PC-3 (cell line): ENCODE data around the gene NR5A2. TPM values are rescaled to one million over a fixed set of nuclear protein-coding genes. Genes with fewer than 3 reads are reported as not detected.

Experiments used
- ATAC-seq: fragments of 200-7000 bp; cut with Tn5 transposase; 2 replicates; pipeline ENCODE4 v1.9.1; 2020; ENCODE audit warnings: mild to moderate bottlenecking, moderate library complexity
- BruUV-seq: library from RNA; stranded (reverse); fragments of 400-500 nt; replicated peaks from 2 replicates; lab custom pipeline; 2021; lab: Mats Ljungman, UMichigan
- CTCF ChIA-PET: fragments of 300-600 bp; sonication (Branson Sonifier 250); formaldehyde crosslinking; loops from one replicate; lab custom pipeline; 2022; ENCODE audit warnings: antibody characterized with exemption; lab: Charles Lee
- POLR2A ChIA-PET: fragments of 300-600 bp; sonication (Branson Sonifier 250); formaldehyde crosslinking; loops from one replicate; lab custom pipeline; 2022; ENCODE audit warnings: antibody characterized with exemption; ENCODE audit not compliant: unreplicated experiment; lab: Charles Lee
- DNase-seq: peaks from one replicate; pipeline ENCODE4 v3.0.0-alpha.2; 2015
- H2AFZ ChIP-seq: fragments of 300-600 bp; sonication (generic); 2 replicates; pipeline ENCODE4 v1.6.0; 2016; ENCODE audit warnings: antibody characterized with exemption, low read length
- H3F3A ChIP-seq: fragments of 300-600 bp; sonication (generic); one replicate; pipeline ENCODE4 v1.6.0; 2017; ENCODE audit warnings: antibody characterized with exemption, low read length, control low read depth, mild to moderate bottlenecking; ENCODE audit not compliant: unreplicated experiment
- H3K27ac ChIP-seq: fragments of 300-600 bp; sonication (generic); 2 replicates; pipeline ENCODE4 v1.5.1; 2016; ENCODE audit warnings: mild to moderate bottlenecking, low read length
- H3K27me3 ChIP-seq: fragments of 300-600 bp; sonication (generic); 2 replicates; pipeline ENCODE4 v1.6.1; 2016; ENCODE audit warnings: low read length, mixed read lengths
- H3K36me3 ChIP-seq: fragments of 300-600 bp; sonication (generic); 2 replicates; pipeline ENCODE4 v1.6.1; 2016; ENCODE audit warnings: low read depth, mixed run types, low read length, mixed read lengths
- H3K4me1 ChIP-seq: fragments of 300-600 bp; sonication (generic); 2 replicates; pipeline ENCODE4 v1.5.1; 2016; ENCODE audit warnings: low read length; ENCODE audit not compliant: insufficient read depth
- H3K4me2 ChIP-seq: fragments of 300-600 bp; sonication (generic); 2 replicates; pipeline ENCODE4 v1.6.0; 2016; ENCODE audit warnings: low read length
- H3K4me3 ChIP-seq: fragments of 300-600 bp; sonication (generic); 2 replicates; pipeline ENCODE4 v1.5.1; 2016; ENCODE audit warnings: mild to moderate bottlenecking, low read length, mixed read lengths
- H3K79me2 ChIP-seq: fragments of 300-600 bp; sonication (generic); 2 replicates; pipeline ENCODE4 v1.6.1; 2017; ENCODE audit warnings: low read length, mixed read lengths
- H3K9ac ChIP-seq: fragments of 300-600 bp; sonication (generic); 2 replicates; pipeline ENCODE4 v1.6.0; 2016; ENCODE audit warnings: mild to moderate bottlenecking, low read length
- H3K9me2 ChIP-seq: fragments of 300-600 bp; sonication (generic); replicated peaks from 2 replicates; pipeline ENCODE4 v1.6.1; 2016; ENCODE audit warnings: mixed run types, low read length, mixed read lengths
- H3K9me3 ChIP-seq: fragments of 300-600 bp; sonication (generic); 2 replicates; pipeline ENCODE4 v1.6.1; 2016; ENCODE audit warnings: low read length, mixed read lengths
- H4K20me1 ChIP-seq: fragments of 300-600 bp; sonication (generic); 2 replicates; pipeline ENCODE4 v1.6.1; 2016; ENCODE audit warnings: low read length, mixed read lengths
- CTCF ChIP-seq: fragments of 300-600 bp; sonication (generic); conservative IDR thresholded peaks from 2 replicates; pipeline ENCODE4 v1.5.1; 2017; ENCODE audit warnings: antibody characterized with exemption, low read depth, mild to moderate bottlenecking, low read length
- EZH2 ChIP-seq: fragments of 300-600 bp; sonication (generic); IDR thresholded peaks from one replicate; pipeline ENCODE4 v1.6.1; 2017; ENCODE audit warnings: antibody characterized with exemption, mild to moderate bottlenecking, low read length; ENCODE audit not compliant: unreplicated experiment
- EZH2phosphoT487 ChIP-seq: fragments of 300-600 bp; sonication (generic); IDR thresholded peaks from 2 replicates; pipeline ENCODE4 v1.6.1; 2018; ENCODE audit warnings: mild to moderate bottlenecking, antibody characterized with exemption, low read length, borderline replicate concordance
- intact Hi-C: fragments of 100-400 bp; cut with micrococcal nuclease; formaldehyde crosslinking; loops from 2 replicates; pipeline ENCODE4 v1.9.0; 2023
- total RNA-seq: library from RNA; depleted of rRNA; stranded (reverse); fragments of >200 nt; gene quantifications from 2 replicates; pipeline ENCODE4 v1.2.3, GENCODE V29; 2014

NR5A2 gene
- total RNA-seq, 1 experiment from 2014 or later, result 0.36 TPM

- Histone ChIP-seq H3K9ac (no peak overlapping the region), H3K9me2 (no peaks in the 10 kb centered on the region), H3K79me2 (no peaks in the 10 kb centered on the region), H3K36me3 (no peaks in the 10 kb centered on the region), H3K27me3 (peaks cover 72% of the 10 kb centered on the region), H3F3A (no peaks in the 10 kb centered on the region), H3K4me1 (peaks cover 7% of the 10 kb centered on the region), H3K4me2 (no peak overlapping the region), H2AFZ (no peak overlapping the region), H4K20me1 (no peaks in the 10 kb centered on the region), H3K9me3 (no peaks in the 10 kb centered on the region), H3K4me3 (no peak overlapping the region), H3K27ac (no peak overlapping the region)
- no peak for DNase-seq
- ATAC-seq, result no peak
- BruUV-seq, result no TSS peak
- ChIA-PET POLR2A (no interaction called here), CTCF (no interaction called here)
- TF ChIP-seq EZH2phosphoT487 (no peak), CTCF (0 out of 2 replicates have a peak, but pooled peaks have one; percentile 24), EZH2 (no peak)
- intact Hi-C loops, result loop anchor here (10.0 kb wide), 1 partner anchor 451 kb away; no protein-coding TSS in a partner anchor
Observed at GRCh38 chr1:200033511-200034261, 6.2 kb downstream of the NR5A2 start.

- Histone ChIP-seq H2AFZ (no peak overlapping the region), H3K4me3 (no peak overlapping the region), H4K20me1 (no peaks in the 10 kb centered on the region), H3F3A (no peaks in the 10 kb centered on the region), H3K9me3 (no peaks in the 10 kb centered on the region), H3K9ac (no peak overlapping the region), H3K4me1 (peaks cover 6% of the 10 kb centered on the region), H3K4me2 (no peak overlapping the region), H3K27me3 (peaks cover 77% of the 10 kb centered on the region), H3K36me3 (no peaks in the 10 kb centered on the region), H3K79me2 (no peaks in the 10 kb centered on the region), H3K9me2 (no peaks in the 10 kb centered on the region), H3K27ac (no peak overlapping the region)
- ChIA-PET CTCF (no interaction called here), POLR2A (no interaction called here)
- ATAC-seq (no peak), DNase-seq (no peak)
- BruUV-seq, result no TSS peak
- TF ChIP-seq EZH2 (no peak), EZH2phosphoT487 (no peak)
- intact Hi-C loops, result loop anchor here (10.0 kb wide), 1 partner anchor 451 kb away; no protein-coding TSS in a partner anchor
Observed at GRCh38 chr1:200034262-200034557, 6.7 kb downstream of the NR5A2 start.

- TF ChIP-seq CTCF (no peak), EZH2phosphoT487 (no peak), EZH2 (no peak)
- H3K9me3 ChIP-seq, result no peaks in the 10 kb centered on the region
- no peak for DNase-seq
- no peaks in the 10 kb centered on the region for H3K79me2 ChIP-seq
- H3K4me3 ChIP-seq, result no peak overlapping the region
- no peaks in the 10 kb centered on the region for H4K20me1 ChIP-seq
- H3K4me2 ChIP-seq, result no peak overlapping the region
- H3K4me1 ChIP-seq, result peaks cover 5% of the 10 kb centered on the region
- H3F3A ChIP-seq, result no peaks in the 10 kb centered on the region
- ATAC-seq, result no peak
- H3K27ac ChIP-seq, result no peak overlapping the region
- intact Hi-C loops, result loop anchor here (5.0 to 10.0 kb wide), 2 partner anchors 242 to 450 kb away; no protein-coding TSS in a partner anchor
- H3K36me3 ChIP-seq, result no peaks in the 10 kb centered on the region
- H3K9ac ChIP-seq, result no peak overlapping the region
- no peaks in the 10 kb centered on the region for H3K9me2 ChIP-seq
- no TSS peak for BruUV-seq
- ChIA-PET CTCF (no interaction called here), POLR2A (interaction anchor here (0.6 kb wide), 1 partner anchor 85 kb away, joined by 4 read pairs; no protein-coding TSS in a partner anchor)
- H2AFZ ChIP-seq, result no peak overlapping the region
- peaks cover 77% of the 10 kb centered on the region for H3K27me3 ChIP-seq
Observed at GRCh38 chr1:200034761-200035396, 7.4 kb downstream of the NR5A2 start.
